Measurements from ENCODE around the gene HTT.

DNA sequence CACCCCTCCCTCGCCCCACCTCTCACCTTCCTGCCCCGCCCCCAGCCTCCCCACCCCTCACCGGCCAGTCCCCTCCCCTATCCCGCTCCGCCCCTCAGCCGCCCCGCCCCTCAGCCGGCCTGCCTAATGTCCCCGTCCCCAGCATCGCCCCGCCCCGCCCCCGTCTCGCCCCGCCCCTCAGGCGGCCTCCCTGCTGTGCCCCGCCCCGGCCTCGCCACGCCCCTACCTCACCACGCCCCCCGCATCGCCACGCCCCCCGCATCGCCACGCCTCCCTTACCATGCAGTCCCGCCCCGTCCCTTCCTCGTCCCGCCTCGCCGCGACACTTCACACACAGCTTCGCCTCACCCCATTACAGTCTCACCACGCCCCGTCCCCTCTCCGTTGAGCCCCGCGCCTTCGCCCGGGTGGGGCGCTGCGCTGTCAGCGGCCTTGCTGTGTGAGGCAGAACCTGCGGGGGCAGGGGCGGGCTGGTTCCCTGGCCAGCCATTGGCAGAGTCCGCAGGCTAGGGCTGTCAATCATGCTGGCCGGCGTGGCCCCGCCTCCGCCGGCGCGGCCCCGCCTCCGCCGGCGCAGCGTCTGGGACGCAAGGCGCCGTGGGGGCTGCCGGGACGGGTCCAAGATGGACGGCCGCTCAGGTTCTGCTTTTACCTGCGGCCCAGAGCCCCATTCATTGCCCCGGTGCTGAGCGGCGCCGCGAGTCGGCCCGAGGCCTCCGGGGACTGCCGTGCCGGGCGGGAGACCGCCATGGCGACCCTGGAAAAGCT lies at the start of gene HTT, which contains the start of gene HTT-AS:
- no peak for TF ChIP-seq EZH2 (IDR thresholded peaks at IDR 0.05; ENCODE audit: insufficient read depth, low read length)
- TF ChIP-seq, protein P1, sequence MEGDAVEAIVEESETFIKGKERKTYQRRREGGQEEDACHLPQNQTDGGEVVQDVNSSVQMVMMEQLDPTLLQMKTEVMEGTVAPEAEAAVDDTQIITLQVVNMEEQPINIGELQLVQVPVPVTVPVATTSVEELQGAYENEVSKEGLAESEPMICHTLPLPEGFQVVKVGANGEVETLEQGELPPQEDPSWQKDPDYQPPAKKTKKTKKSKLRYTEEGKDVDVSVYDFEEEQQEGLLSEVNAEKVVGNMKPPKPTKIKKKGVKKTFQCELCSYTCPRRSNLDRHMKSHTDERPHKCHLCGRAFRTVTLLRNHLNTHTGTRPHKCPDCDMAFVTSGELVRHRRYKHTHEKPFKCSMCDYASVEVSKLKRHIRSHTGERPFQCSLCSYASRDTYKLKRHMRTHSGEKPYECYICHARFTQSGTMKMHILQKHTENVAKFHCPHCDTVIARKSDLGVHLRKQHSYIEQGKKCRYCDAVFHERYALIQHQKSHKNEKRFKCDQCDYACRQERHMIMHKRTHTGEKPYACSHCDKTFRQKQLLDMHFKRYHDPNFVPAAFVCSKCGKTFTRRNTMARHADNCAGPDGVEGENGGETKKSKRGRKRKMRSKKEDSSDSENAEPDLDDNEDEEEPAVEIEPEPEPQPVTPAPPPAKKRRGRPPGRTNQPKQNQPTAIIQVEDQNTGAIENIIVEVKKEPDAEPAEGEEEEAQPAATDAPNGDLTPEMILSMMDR (IDR thresholded peaks at IDR 0.05; ENCODE audit: insufficient read depth, low read depth, low read length): no peak

Measured in astrocyte (in vitro differentiated cells and primary cell).